ENCODE measurements around the gene OR51I2.

DNA sequence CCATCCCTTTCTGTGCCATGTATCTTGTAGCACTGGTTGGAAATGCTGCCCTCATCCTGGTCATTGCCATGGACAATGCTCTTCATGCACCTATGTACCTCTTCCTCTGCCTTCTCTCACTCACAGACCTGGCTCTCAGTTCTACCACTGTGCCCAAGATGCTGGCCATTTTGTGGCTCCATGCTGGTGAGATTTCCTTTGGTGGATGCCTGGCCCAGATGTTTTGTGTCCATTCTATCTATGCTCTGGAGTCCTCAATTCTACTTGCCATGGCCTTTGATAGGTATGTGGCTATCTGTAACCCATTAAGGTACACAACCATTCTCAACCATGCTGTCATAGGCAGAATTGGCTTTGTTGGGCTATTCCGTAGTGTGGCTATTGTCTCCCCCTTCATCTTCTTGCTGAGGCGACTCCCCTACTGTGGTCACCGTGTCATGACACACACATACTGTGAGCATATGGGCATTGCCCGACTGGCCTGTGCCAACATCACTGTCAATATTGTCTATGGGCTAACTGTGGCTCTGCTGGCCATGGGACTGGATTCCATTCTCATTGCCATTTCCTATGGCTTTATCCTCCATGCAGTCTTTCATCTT is 39.8 kb downstream of the OR51I2 start:
- TF ChIP-seq NR3C1 (CRISPR knock-in tag; IDR thresholded peaks at IDR 0.05), result no peak
- TF ChIP-seq SMC3 (conservative IDR thresholded peaks at IDR 0.05; ENCODE audit: insufficient read depth, low read depth, low read length), result no peak
- no peak for TF ChIP-seq YY1 (IDR thresholded peaks at IDR 0.05; ENCODE audit: borderline replicate concordance in 1 of 3, control insufficient read depth in 1 of 3, extremely low read depth in 1 of 3, insufficient read depth in 3 of 3, insufficient read length in 1 of 3, insufficient replicate concordance in 2 of 3, low read depth in 1 of 3, low read length in 2 of 3)
- TF ChIP-seq RUNX1 (IDR thresholded peaks at IDR 0.05; ENCODE audit: low read depth), result no peak
- TF ChIP-seq POLR2AphosphoS2 (IDR thresholded peaks at IDR 0.05; ENCODE audit: low read length), result no peak
- TF ChIP-seq, protein P1, sequence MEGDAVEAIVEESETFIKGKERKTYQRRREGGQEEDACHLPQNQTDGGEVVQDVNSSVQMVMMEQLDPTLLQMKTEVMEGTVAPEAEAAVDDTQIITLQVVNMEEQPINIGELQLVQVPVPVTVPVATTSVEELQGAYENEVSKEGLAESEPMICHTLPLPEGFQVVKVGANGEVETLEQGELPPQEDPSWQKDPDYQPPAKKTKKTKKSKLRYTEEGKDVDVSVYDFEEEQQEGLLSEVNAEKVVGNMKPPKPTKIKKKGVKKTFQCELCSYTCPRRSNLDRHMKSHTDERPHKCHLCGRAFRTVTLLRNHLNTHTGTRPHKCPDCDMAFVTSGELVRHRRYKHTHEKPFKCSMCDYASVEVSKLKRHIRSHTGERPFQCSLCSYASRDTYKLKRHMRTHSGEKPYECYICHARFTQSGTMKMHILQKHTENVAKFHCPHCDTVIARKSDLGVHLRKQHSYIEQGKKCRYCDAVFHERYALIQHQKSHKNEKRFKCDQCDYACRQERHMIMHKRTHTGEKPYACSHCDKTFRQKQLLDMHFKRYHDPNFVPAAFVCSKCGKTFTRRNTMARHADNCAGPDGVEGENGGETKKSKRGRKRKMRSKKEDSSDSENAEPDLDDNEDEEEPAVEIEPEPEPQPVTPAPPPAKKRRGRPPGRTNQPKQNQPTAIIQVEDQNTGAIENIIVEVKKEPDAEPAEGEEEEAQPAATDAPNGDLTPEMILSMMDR (IDR thresholded peaks at IDR 0.05 in 2 of 3, conservative IDR thresholded peaks at IDR 0.05 in 1 of 3; ENCODE audit: insufficient read depth in 2 of 3, low read depth in 1 of 3, low read length in 3 of 3), result no peak
- no peak for TF ChIP-seq SAFB2 (IDR thresholded peaks at IDR 0.05; ENCODE audit: borderline replicate concordance, low read depth, low read length, severe bottlenecking)
- TF ChIP-seq ZBED1 (IDR thresholded peaks at IDR 0.05), result no peak
- no peak for TF ChIP-seq TGIF2 (CRISPR knock-in tag; IDR thresholded peaks at IDR 0.05)
